Brain microvascular endothelial cell (primary cell): ENCODE data around the gene PDE1C.

Experiments used
- DNase-seq: peaks from one replicate; pipeline ENCODE4 v3.0.0-alpha.2; 2020
- H3K27ac ChIP-seq: fragments of 250-450 bp; sonication (Bioruptor Pico); 2 replicates; pipeline ENCODE4 v1.5.1; 2020; ENCODE audit warnings: mild to moderate bottlenecking, moderate library complexity
- H3K27me3 ChIP-seq: fragments of 250-450 bp; sonication (Bioruptor Pico); replicated peaks from 2 replicates; pipeline ENCODE4 v1.5.1; 2020; ENCODE audit warnings: mild to moderate bottlenecking
- H3K36me3 ChIP-seq: fragments of 250-450 bp; sonication (Bioruptor Pico); replicated peaks from 2 replicates; pipeline ENCODE4 v1.5.1; 2020; ENCODE audit warnings: mild to moderate bottlenecking
- H3K4me3 ChIP-seq: 2 replicates; pipeline ENCODE4 v1.5.1; 2011; ENCODE audit warnings: low read depth, mild to moderate bottlenecking, control low read depth, low read length, moderate library complexity
- CTCF ChIP-seq: IDR thresholded peaks from 2 replicates; pipeline ENCODE4 v1.5.1; 2011; ENCODE audit warnings: low read depth, mild to moderate bottlenecking, moderate library complexity, low read length, control low read depth, inconsistent platforms; ENCODE audit errors: missing control alignments
- in situ Hi-C: cut with HindIII; loops from 2 replicates; pipeline ENCODE4 v1.10.0; 2017; ENCODE audit warnings: low sequenced_read_pairs, low pct_ligation_motif_present

PDE1C gene

GRCh38 chr7:32042900-32043299 is 27.3 kb downstream of the PDE1C start:
- H3K4me3 ChIP-seq: no peak overlapping the region
- TF ChIP-seq CTCF: peak; percentile 10
- H3K27ac ChIP-seq: no peak overlapping the region
- no peak for DNase-seq
- in situ Hi-C loops: no loop called here
- H3K27me3 ChIP-seq: no peaks in the 10 kb centered on the region
- no peaks in the 10 kb centered on the region for H3K36me3 ChIP-seq

GRCh38 chr7:32039000-32039756 is 31.0 kb downstream of the PDE1C start:
- no peaks in the 10 kb centered on the region for H3K27me3 ChIP-seq

GRCh38 chr7:32037650-32038198 is 32.5 kb downstream of the PDE1C start:
- in situ Hi-C loops: no loop called here
- Histone ChIP-seq H3K4me3 (no peak overlapping the region), H3K27me3 (no peaks in the 10 kb centered on the region), H3K27ac (no peak overlapping the region), H3K36me3 (no peaks in the 10 kb centered on the region)
- no peak for DNase-seq
- TF ChIP-seq CTCF: no peak

More at GRCh38 chr7:32039000-32039756, 31.0 kb downstream of the PDE1C start:
- TF ChIP-seq CTCF: peak; percentile 46
- no peaks in the 10 kb centered on the region for H3K36me3 ChIP-seq
- no peak overlapping the region for H3K27ac ChIP-seq
- no peak overlapping the region for H3K4me3 ChIP-seq
- in situ Hi-C loops: no loop called here
- no peak for DNase-seq

- Histone ChIP-seq H3K36me3 (no peaks in the 10 kb centered on the region), H3K4me3 (no peak overlapping the region), H3K27me3 (no peaks in the 10 kb centered on the region), H3K27ac (no peak overlapping the region)
- TF ChIP-seq CTCF: no peak
- in situ Hi-C loops: no loop called here
- no peak for DNase-seq
These were observed 33.6 kb downstream of the PDE1C start for GRCh38 chr7:32036557-32036956.

- TF ChIP-seq CTCF: no peak
These were observed 36.2 kb downstream of the PDE1C start for GRCh38 chr7:32034052-32034451.

GRCh38 chr7:32033006-32033405 is 37.2 kb downstream of the PDE1C start:
- Histone ChIP-seq H3K36me3 (no peaks in the 10 kb centered on the region), H3K27me3 (no peaks in the 10 kb centered on the region), H3K27ac (no peak overlapping the region), H3K4me3 (no peak overlapping the region)
- DNase-seq: no peak
- TF ChIP-seq CTCF: no peak
- in situ Hi-C loops: no loop called here

More at GRCh38 chr7:32034052-32034451, 36.2 kb downstream of the PDE1C start:
- H3K36me3 ChIP-seq: no peaks in the 10 kb centered on the region
- H3K27me3 ChIP-seq: no peaks in the 10 kb centered on the region
- no peak overlapping the region for H3K4me3 ChIP-seq
- DNase-seq: no peak
- no peak overlapping the region for H3K27ac ChIP-seq
- in situ Hi-C loops: no loop called here
